H9 (cell line): Measurements from ENCODE around the gene CRYGC. TPM values are rescaled to one million over a fixed set of nuclear protein-coding genes. Genes with fewer than 3 reads are reported as not detected.

Experiments used
- DNase-seq: peaks from one replicate; pipeline ENCODE4 v3.0.0-alpha.2; 2017
- H2AFZ ChIP-seq: one replicate; pipeline ENCODE4 v1.6.1; 2013; ENCODE audit warnings: mild to moderate bottlenecking, low read length, control low read depth, moderate library complexity
- H2AK5ac ChIP-seq: 2 replicates; pipeline ENCODE4 v1.6.1; 2013; ENCODE audit warnings: low read length, control low read depth, mixed read lengths; ENCODE audit not compliant: insufficient read length
- H2BK120ac ChIP-seq: one replicate; pipeline ENCODE4 v1.6.1; 2013; ENCODE audit warnings: low read depth, mild to moderate bottlenecking, low read length, control low read depth, inconsistent platforms; ENCODE audit not compliant: poor library complexity, severe bottlenecking
- H2BK12ac ChIP-seq: 2 replicates; pipeline ENCODE4 v1.6.1; 2013; ENCODE audit warnings: low read length, control low read depth, mixed read lengths, low read depth; ENCODE audit not compliant: insufficient read length
- H2BK15ac ChIP-seq: 2 replicates; pipeline ENCODE4 v1.6.1; 2013; ENCODE audit warnings: low read depth, low read length, control low read depth
- H2BK20ac ChIP-seq: one replicate; pipeline ENCODE4 v1.6.1; 2013; ENCODE audit warnings: low read depth, mild to moderate bottlenecking, low read length, control low read depth, inconsistent platforms; ENCODE audit not compliant: poor library complexity, severe bottlenecking
- H2BK5ac ChIP-seq: 2 replicates; pipeline ENCODE4 v1.6.1; 2013; ENCODE audit warnings: low read length, control low read depth, mixed read lengths; ENCODE audit not compliant: insufficient read length
- H3K14ac ChIP-seq: 2 replicates; pipeline ENCODE4 v1.6.1; 2013; ENCODE audit warnings: low read length, control low read depth; ENCODE audit not compliant: insufficient read depth
- H3K18ac ChIP-seq: 2 replicates; pipeline ENCODE4 v1.6.1; 2013; ENCODE audit warnings: low read depth, mild to moderate bottlenecking, mixed read lengths, low read length, control low read depth; ENCODE audit not compliant: insufficient read length
- H3K23ac ChIP-seq: 2 replicates; pipeline ENCODE4 v1.6.1; 2013; ENCODE audit warnings: low read length, control low read depth, mixed read lengths, low read depth; ENCODE audit not compliant: insufficient read length
- H3K23me2 ChIP-seq: 2 replicates; pipeline ENCODE4 v1.6.1; 2013; ENCODE audit warnings: low read depth, mild to moderate bottlenecking, mixed read lengths, low read length, control low read depth; ENCODE audit not compliant: insufficient read length, poor library complexity, severe bottlenecking
- H3K27ac ChIP-seq: 2 replicates; pipeline ENCODE4 v1.5.1; 2013; ENCODE audit warnings: low read length, control low read depth, mixed read lengths, low read depth; ENCODE audit not compliant: insufficient read length
- H3K27me3 ChIP-seq: 2 replicates; pipeline ENCODE4 v1.6.1; 2013; ENCODE audit warnings: low read length, control low read depth, inconsistent platforms; ENCODE audit not compliant: insufficient read depth
- H3K4ac ChIP-seq: 2 replicates; pipeline ENCODE4 v1.6.1; 2013; ENCODE audit warnings: low read depth, mild to moderate bottlenecking, control low read depth, inconsistent platforms, low read length, moderate library complexity
- H3K4me1 ChIP-seq: 2 replicates; pipeline ENCODE4 v1.6.1; 2013; ENCODE audit warnings: low read length, control low read depth, inconsistent platforms; ENCODE audit not compliant: insufficient read depth
- H3K4me2 ChIP-seq: 2 replicates; pipeline ENCODE4 v1.6.1; 2013; ENCODE audit warnings: low read length, control low read depth, mixed read lengths; ENCODE audit not compliant: insufficient read length, insufficient read depth
- H3K56ac ChIP-seq: 2 replicates; pipeline ENCODE4 v1.6.1; 2013; ENCODE audit warnings: low read depth, mild to moderate bottlenecking, mixed read lengths, low read length, control low read depth; ENCODE audit not compliant: insufficient read length
- H3K79me1 ChIP-seq: 2 replicates; pipeline ENCODE4 v1.6.1; 2013; ENCODE audit warnings: low read depth, mild to moderate bottlenecking, moderate library complexity, low read length, control low read depth, inconsistent platforms; ENCODE audit not compliant: insufficient read depth, poor library complexity, severe bottlenecking
- H3K79me2 ChIP-seq: 2 replicates; pipeline ENCODE4 v1.6.1; 2013; ENCODE audit warnings: low read length, control low read depth, inconsistent platforms; ENCODE audit not compliant: insufficient read depth
- H3K9ac ChIP-seq: 2 replicates; pipeline ENCODE4 v1.6.1; 2013; ENCODE audit warnings: low read length, control low read depth, mixed read lengths; ENCODE audit not compliant: insufficient read length; ENCODE audit errors: extremely low read depth
- H3K9me3 ChIP-seq: one replicate; pipeline ENCODE4 v1.6.1; 2013; ENCODE audit warnings: low read depth, low read length, inconsistent platforms; ENCODE audit not compliant: control insufficient read depth
- H3T11ph ChIP-seq: one replicate; pipeline ENCODE4 v1.6.1; 2013; ENCODE audit warnings: mild to moderate bottlenecking, low read length, control low read depth, inconsistent platforms
- H4K20me1 ChIP-seq: one replicate; pipeline ENCODE4 v1.6.1; 2013; ENCODE audit not compliant: control insufficient read depth, insufficient read length, insufficient read depth
- H4K5ac ChIP-seq: 2 replicates; pipeline ENCODE4 v1.6.1; 2013; ENCODE audit warnings: low read depth, mild to moderate bottlenecking, mixed read lengths, low read length, control low read depth; ENCODE audit not compliant: insufficient read length
- H4K8ac ChIP-seq: replicated peaks from 2 replicates; pipeline ENCODE4 v1.6.1; 2013; ENCODE audit warnings: low read length, control low read depth, mixed read lengths, low read depth; ENCODE audit not compliant: insufficient read length
- H4K91ac ChIP-seq: 2 replicates; pipeline ENCODE4 v1.6.1; 2013; ENCODE audit warnings: low read depth, mild to moderate bottlenecking, moderate library complexity, mixed read lengths, low read length, control low read depth; ENCODE audit not compliant: insufficient read length
- H3K27ac Mint-ChIP-seq, 3 experiments: 2 replicates in 2 of 3; 3 replicates in 1 of 3; pipeline ENCODE4 v1.8.0; 2020 to 2021; ENCODE audit warnings: mixed read lengths in 3 of 3, mild to moderate bottlenecking in 1 of 3, moderate library complexity in 1 of 3
- H3K27me3 Mint-ChIP-seq: 2 replicates; pipeline ENCODE4 v1.8.0; 2021; ENCODE audit warnings: low read depth, mild to moderate bottlenecking, moderate library complexity, mixed read lengths
- H3K36me3 Mint-ChIP-seq, 3 experiments: 2 replicates in 2 of 3; 3 replicates in 1 of 3; pipeline ENCODE4 v1.8.0; 2020 to 2021; ENCODE audit warnings: low read depth in 3 of 3, mixed read lengths in 3 of 3; ENCODE audit not compliant: insufficient read depth in 1 of 3
- H3K4me1 Mint-ChIP-seq, 2 experiments: 2 replicates each; pipeline ENCODE4 v1.8.0; 2020; ENCODE audit warnings: mixed read lengths in 2 of 2
- H3K4me3 Mint-ChIP-seq, 2 experiments: 2 replicates in 1 of 2; 3 replicates in 1 of 2; pipeline ENCODE4 v1.8.0; 2020 to 2021; ENCODE audit warnings: mild to moderate bottlenecking in 2 of 2, mixed read lengths in 2 of 2, moderate library complexity in 1 of 2
- H3K9me3 Mint-ChIP-seq, 2 experiments: 2 replicates in 1 of 2; 3 replicates in 1 of 2; pipeline ENCODE4 v1.8.0; 2020; ENCODE audit warnings: mild to moderate bottlenecking in 2 of 2, mixed read lengths in 2 of 2, moderate library complexity in 1 of 2
- CTCF ChIP-seq: fragments of 200-600 bp; sonication (generic); conservative IDR thresholded peaks from 3 replicates; pipeline ENCODE4 v1.8.0; 2021; ENCODE audit warnings: antibody characterized with exemption, mild to moderate bottlenecking
- WGBS: extraction: QIAGEN DNeasy Blood & Tissue Kit; methylation state at CpG from one replicate; pipeline ENCODE4 v1.1.7; 2013; ENCODE audit warnings: missing lambda C conversion rate, low lambda C conversion rate, mixed read lengths; ENCODE audit not compliant: insufficient read length; ENCODE audit errors: extremely low coverage; 5-methylcytosine and 5-hydroxymethylcytosine counted together
- total RNA-seq: library from RNA; stranded (reverse); gene quantifications from 2 replicates; pipeline ENCODE4 v1.2.1, GENCODE V29; 2021

CRYGC gene
- total RNA-seq, 1 experiment from 2014 or later, result not detected

- H3K18ac ChIP-seq, result no peak overlapping the region
- H3K14ac ChIP-seq, result no peak overlapping the region
- H2AK5ac ChIP-seq, result no peak overlapping the region
- no peak overlapping the region for H3K23ac ChIP-seq
- H4K8ac ChIP-seq, result no peak overlapping the region
- no peaks in the 10 kb centered on the region for H3K79me1 ChIP-seq
- H2BK12ac ChIP-seq, result no peak overlapping the region
- H3K27me3 Mint-ChIP-seq, result no peaks in the 10 kb centered on the region
- no peak overlapping the region for H3K4ac ChIP-seq
- H3T11ph ChIP-seq, result no peak overlapping the region
- no peaks in the 10 kb centered on the region for H3K23me2 ChIP-seq
- no peak overlapping the region for H3K27ac ChIP-seq
- H2AFZ ChIP-seq, result no peak overlapping the region
- H2BK20ac ChIP-seq, result no peak overlapping the region
- H4K5ac ChIP-seq, result no peak overlapping the region
- no peaks in the 10 kb centered on the region for H3K4me1 ChIP-seq
- H3K9me3 ChIP-seq, result no peaks in the 10 kb centered on the region
- no CpG with 5 or more reads among the region's 12 CpGs for WGBS
- H3K4me1 Mint-ChIP-seq, result no peaks in the 10 kb centered on the region
- no peak for DNase-seq
- H2BK5ac ChIP-seq, result no peak overlapping the region
- no peak overlapping the region for H3K9ac ChIP-seq
- H2BK15ac ChIP-seq, result no peak overlapping the region
- no peak overlapping the region for H3K56ac ChIP-seq
- TF ChIP-seq CTCF, result no peak
- H3K36me3 Mint-ChIP-seq, result no peaks in the 10 kb centered on the region; a peak in 1 of 7 replicates
- H3K4me3 Mint-ChIP-seq, result no peak overlapping the region
- H2BK120ac ChIP-seq, result no peak overlapping the region
- no peak overlapping the region for H4K91ac ChIP-seq
- no peaks in the 10 kb centered on the region for H3K27me3 ChIP-seq
- no peaks in the 10 kb centered on the region for H3K79me2 ChIP-seq
- H4K20me1 ChIP-seq, result no peaks in the 10 kb centered on the region
- H3K4me2 ChIP-seq, result no peak overlapping the region
- H3K27ac Mint-ChIP-seq, result no peak overlapping the region
- peaks cover 2 to 3% of the 10 kb centered on the region in 2 experiments; a peak in 2 of 5 replicates for H3K9me3 Mint-ChIP-seq
Observed at GRCh38 chr2:208128136-208128535, 1.5 kb downstream of the CRYGC start.
